Measurements from ENCODE around the gene XAB2. TPM values are rescaled to one million over a fixed set of nuclear protein-coding genes. Genes with fewer than 3 reads are reported as not detected.
A peak's percentile ranks its signal among the peaks of the same experiment; 100 is the strongest.

Gene XAB2
- total RNA-seq, 1 donor from 2014 or later = 46.5 TPM

DNA sequence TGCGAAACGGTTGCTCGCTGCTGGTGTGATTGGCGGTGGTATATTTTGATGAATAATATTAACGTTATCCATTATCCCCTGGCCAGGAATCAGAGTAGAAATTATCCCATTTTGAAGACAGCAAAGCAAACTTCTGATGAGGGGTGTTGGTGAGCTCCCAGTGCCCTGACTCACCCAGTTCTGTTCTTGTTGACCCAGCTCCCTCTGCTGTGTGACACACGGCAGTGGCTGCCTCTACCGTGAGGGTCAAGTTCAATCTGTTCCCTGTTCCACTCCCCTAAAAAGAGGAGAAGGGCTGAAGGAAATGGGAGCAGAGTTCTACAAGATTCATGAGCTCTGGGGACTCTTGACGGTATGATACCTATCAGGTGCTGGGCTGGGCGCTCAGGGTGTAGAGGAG, 31.7 kb downstream of the XAB2 start:
- Mint-ChIP-seq H3K4me1 (ENCODE audit: unreplicated experiment) (peaks cover 18% of the 10 kb centered on the region), H3K9me3 (no peaks in the 10 kb centered on the region), H3K27me3 (peaks cover 32% of the 10 kb centered on the region), H3K36me3 (no peaks in the 10 kb centered on the region), H3K27ac (peak overlapping the region; percentile 67), H3K4me3 (peak overlapping the region; percentile 87)
- TF ChIP-seq, protein P1, sequence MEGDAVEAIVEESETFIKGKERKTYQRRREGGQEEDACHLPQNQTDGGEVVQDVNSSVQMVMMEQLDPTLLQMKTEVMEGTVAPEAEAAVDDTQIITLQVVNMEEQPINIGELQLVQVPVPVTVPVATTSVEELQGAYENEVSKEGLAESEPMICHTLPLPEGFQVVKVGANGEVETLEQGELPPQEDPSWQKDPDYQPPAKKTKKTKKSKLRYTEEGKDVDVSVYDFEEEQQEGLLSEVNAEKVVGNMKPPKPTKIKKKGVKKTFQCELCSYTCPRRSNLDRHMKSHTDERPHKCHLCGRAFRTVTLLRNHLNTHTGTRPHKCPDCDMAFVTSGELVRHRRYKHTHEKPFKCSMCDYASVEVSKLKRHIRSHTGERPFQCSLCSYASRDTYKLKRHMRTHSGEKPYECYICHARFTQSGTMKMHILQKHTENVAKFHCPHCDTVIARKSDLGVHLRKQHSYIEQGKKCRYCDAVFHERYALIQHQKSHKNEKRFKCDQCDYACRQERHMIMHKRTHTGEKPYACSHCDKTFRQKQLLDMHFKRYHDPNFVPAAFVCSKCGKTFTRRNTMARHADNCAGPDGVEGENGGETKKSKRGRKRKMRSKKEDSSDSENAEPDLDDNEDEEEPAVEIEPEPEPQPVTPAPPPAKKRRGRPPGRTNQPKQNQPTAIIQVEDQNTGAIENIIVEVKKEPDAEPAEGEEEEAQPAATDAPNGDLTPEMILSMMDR (conservative IDR thresholded peaks at IDR 0.05) = no peak
- DNase-seq (ENCODE audit: extremely low spot score, unreplicated experiment) = no peak

DNA sequence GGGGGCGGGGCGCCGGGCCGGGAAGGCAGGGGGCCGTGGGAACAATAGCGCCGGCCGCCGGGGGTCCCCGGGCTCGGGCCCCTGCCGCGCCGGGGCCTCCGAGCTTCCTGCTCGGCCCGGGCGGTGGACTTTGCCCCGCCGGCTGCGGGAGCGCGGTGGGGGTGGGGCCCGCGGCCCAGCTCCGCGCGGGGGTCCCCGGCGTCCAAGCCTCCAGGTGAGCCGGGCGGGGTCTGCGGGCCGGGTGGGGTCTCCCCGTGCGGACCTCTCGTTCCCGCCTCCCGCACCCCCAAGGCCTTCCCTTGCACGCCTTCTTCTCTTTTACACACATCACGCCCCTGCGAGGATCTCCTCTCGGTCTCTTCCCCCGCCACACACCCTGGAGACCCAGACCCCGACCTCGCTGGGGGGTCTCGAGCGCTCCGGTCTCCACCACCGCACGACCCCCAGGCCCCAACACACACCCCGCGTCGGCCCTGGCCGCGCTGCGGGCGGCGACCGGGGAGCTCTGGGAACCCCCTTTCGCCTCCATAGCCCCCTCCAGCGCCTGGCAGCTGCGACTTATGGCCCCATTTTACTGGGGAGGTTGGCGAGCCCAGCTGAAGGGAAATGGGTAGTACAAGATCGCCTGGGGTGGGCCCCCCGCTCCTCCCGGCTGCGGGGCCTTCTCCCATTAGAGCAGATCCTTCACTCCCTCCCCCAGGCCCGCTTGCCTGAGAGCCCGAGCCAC, 33.0 kb downstream of the XAB2 start:
- peaks cover 18% of the 10 kb centered on the region for H3K4me1 Mint-ChIP-seq (ENCODE audit: unreplicated experiment)
- no peaks in the 10 kb centered on the region for H3K9me3 Mint-ChIP-seq
- TF ChIP-seq, protein P1 (conservative IDR thresholded peaks at IDR 0.05) = no peak
- H3K27me3 Mint-ChIP-seq = peaks cover 32% of the 10 kb centered on the region
- no peaks in the 10 kb centered on the region for H3K36me3 Mint-ChIP-seq
- DNase-seq (ENCODE audit: extremely low spot score, unreplicated experiment) = no peak
- H3K27ac Mint-ChIP-seq = no peak overlapping the region
- peak overlapping the region; percentile 87 for H3K4me3 Mint-ChIP-seq

DNA sequence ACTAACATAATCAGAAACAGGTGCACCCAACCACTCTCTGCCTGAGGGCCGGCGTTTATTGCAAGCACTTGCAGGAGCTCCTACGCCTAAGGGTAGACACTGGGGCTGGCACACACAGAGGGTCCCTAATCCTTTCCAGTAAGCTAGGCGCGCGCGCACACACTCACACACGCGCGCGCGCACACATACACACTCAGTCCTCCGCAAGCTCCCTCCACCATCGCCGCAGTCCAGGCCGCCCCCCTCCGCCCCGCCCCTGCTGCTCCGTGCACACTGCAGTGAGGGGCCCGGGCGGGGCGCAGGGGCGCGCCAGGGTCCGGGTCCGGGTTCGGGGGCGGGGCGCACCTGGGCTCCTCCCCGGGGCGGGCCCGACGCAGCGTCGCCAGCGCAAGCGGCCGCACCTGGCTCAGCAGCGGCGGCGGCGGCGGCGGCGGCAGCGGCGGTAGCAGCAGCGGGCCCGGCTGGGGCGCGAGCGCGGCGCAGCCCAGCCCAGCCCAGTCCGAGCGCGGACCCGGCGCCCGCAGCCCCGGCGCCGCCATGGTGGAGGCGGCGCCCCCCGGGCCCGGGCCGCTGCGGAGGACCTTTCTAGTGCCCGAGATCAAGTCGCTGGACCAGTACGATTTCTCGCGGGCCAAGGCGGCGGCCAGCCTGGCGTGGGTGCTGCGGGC, 33.7 kb downstream of the XAB2 start, which contains the start of gene CAMSAP3:
Gene CAMSAP3, plus strand, starts transcription at position 398 of the 668 bp plus-strand sequence. Its CDS starts 140 bp downstream, at position 538.
- H3K4me3 Mint-ChIP-seq = peak within 1 kb of the TSS; percentile 87
- H3K36me3 Mint-ChIP-seq = no peaks in the 10 kb centered on the region
- peaks cover 32% of the 10 kb centered on the region for H3K27me3 Mint-ChIP-seq
- peak within 1 kb of the TSS; percentile 70 for H3K27ac Mint-ChIP-seq
- peaks cover 18% of the 10 kb centered on the region for H3K4me1 Mint-ChIP-seq (ENCODE audit: unreplicated experiment)
- TF ChIP-seq, protein P1 (conservative IDR thresholded peaks at IDR 0.05) = no peak
- H3K9me3 Mint-ChIP-seq = no peaks in the 10 kb centered on the region
- no peak for DNase-seq (ENCODE audit: extremely low spot score, unreplicated experiment)

DNA sequence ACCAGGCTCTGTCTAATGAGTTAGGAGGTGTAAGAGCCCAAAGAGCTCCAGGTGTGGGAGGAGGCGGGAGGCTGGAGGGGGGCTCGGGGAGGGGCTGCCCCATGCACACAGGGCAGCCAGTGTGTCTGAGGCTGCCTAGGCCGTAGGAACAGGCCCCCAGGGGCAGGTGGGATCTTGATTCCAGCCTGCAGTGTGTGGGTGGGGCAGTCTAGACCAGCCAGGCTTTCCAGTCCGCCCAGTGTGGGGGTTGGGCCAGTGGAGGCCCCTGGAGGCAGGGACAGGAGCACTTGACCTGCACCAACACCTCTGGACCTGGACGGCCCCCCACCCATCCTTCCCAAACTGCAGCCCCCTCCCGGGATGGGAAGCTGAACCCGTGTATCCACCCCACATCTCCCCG, 39.1 kb downstream of the XAB2 start:
- Mint-ChIP-seq H3K4me1 (ENCODE audit: unreplicated experiment) (peaks cover 3% of the 10 kb centered on the region), H3K9me3 (no peaks in the 10 kb centered on the region), H3K36me3 (no peaks in the 10 kb centered on the region), H3K27me3 (peaks cover 15% of the 10 kb centered on the region), H3K4me3 (no peak overlapping the region), H3K27ac (no peak overlapping the region)
- DNase-seq (ENCODE audit: extremely low spot score, unreplicated experiment) = no peak
- TF ChIP-seq, protein P1 (conservative IDR thresholded peaks at IDR 0.05) = no peak

DNA sequence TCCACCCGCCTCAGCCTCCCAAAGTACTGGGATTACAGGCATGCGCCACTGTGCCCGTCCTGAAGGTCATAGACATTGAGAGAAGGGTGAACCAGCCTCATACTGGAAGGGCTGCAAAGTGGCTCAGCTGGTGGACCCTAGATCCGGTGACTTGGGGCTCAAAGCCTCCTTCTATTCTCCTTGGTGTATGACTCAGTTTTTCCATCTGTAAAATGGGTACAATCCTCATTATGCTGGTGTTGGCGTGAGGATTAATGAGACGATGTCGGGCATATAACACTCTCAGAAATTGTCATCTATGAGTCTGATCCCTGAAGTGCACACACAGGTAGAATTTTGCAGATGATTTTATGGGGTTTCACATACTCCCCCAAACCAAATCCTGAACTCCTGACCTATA, 39.5 kb downstream of the XAB2 start:
- Mint-ChIP-seq H3K27ac (no peak overlapping the region), H3K4me1 (ENCODE audit: unreplicated experiment) (no peaks in the 10 kb centered on the region), H3K9me3 (no peaks in the 10 kb centered on the region), H3K36me3 (no peaks in the 10 kb centered on the region), H3K27me3 (peaks cover 14% of the 10 kb centered on the region), H3K4me3 (no peak overlapping the region)
- TF ChIP-seq, protein P1 (conservative IDR thresholded peaks at IDR 0.05) = no peak
- DNase-seq (ENCODE audit: extremely low spot score, unreplicated experiment) = no peak
